HG02642 (cell line): ENCODE results near the gene ZNF335.
"Not testable (repeated sequence)": the region's sequence is repeated elsewhere in the genome, so short reads cannot be mapped to it uniquely, and the experiment has no call there.

Experiments used
- ATAC-seq: cut with Tn5 transposase; IDR thresholded peaks from one replicate; pipeline ENCODE4 v1.9.1; 2021; ENCODE audit warnings: mild to moderate bottlenecking; ENCODE audit not compliant: unreplicated experiment, poor library complexity

ZNF335 gene

DNA sequence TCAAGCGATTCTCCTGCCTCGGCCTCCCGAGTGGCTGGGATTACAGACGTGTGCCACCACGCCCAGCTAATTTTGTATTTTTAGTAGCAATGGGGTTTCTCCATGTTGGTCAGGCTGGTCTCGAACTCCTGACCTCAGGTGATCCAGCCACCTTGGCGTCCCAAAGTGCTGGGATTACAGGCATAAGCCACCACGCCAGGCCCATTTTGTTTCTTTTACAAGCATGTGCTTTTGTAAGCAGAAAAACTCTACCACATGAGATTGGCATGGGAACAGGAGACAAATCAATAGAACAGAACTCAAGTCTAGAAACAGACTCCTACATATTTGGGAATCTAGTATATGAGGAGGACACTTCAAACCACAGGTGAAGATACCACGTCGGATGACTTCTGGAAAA lies 15.7 kb downstream of the ZNF335 start:
- not testable (repeated sequence) for ATAC-seq

DNA sequence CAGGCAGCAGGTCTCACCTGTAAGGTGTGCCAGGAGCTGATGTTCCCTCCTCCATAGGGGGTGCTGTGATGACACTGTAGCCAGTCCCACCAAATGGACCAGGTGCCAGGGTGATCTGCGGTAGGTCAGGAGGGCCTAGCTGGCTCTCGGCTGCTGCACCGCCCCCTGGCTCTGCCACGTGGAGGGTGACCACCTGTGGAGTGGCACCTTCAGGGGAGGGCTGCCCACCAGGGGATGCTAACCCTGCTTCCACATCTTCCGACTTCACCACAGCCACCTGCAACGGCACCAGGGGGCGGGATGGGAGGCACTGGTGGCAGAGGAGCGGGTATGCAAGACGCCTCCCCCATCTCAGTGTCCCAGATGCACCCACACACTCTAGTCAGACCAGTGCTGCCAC lies 18.3 kb downstream of the ZNF335 start:
- ATAC-seq = no peak

DNA sequence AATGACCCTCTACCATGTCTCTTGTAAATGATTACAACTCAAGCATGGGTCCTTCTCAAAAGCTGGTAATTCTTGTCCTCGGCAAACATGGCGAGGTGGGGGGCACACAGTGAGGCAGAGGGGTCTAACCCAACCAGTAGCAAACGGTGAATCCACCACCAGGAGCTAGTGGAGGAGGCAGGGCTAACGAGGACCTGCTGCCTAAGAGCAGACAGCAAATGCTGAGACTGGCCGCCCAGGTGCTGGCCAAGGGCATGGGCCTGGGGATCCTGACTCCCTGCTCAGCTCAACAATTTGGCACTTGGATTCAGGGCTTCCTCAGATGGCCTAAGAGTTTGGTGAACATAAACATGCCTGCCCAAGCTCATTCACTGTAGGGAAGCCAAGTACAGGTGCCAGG lies 19.1 kb downstream of the ZNF335 start:
- no peak for ATAC-seq

DNA sequence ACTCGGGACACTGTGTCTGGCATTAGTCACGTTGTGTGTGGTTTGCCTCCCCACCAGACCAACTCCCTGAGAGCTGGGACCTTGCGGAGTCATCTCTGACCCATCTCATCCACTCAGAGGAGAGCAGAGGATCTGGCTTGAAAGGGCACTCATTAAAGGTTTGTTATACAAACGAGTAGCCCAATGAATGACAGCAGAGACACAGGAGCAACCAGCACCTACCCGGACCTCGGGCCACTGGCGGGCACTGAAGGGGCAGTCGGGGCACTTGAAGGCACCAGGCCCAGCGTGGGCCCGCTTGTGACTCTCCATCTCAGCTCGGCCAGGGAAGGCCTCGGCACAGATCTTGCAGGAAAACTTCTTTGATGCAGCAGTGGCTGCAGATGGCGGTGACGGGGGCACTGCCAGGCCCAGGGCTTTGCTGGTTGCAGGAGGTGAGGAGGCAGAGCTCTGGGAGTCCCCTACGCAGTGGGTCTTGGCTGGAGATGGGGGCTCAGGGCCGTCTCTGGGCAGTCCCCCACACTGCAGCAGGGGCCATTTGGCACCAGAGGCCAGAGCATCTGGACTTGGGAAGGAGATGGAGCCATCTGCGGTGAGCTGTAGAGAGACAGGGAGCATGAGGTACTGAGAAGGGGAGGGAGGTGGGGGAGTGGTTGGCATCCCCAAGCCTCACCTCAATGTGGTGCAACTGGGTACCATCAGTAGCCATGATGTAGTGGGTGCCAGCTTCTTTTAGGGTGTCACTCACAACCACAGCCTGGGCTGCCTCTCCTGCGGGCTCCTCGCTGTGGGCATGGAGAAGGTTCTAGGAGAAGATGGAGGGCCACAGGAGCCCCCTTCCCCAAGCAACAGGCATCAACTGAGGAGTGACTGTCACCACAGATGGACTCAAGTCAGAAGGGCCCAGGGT lies 19.8 kb downstream of the ZNF335 start:
- no peak for ATAC-seq

DNA sequence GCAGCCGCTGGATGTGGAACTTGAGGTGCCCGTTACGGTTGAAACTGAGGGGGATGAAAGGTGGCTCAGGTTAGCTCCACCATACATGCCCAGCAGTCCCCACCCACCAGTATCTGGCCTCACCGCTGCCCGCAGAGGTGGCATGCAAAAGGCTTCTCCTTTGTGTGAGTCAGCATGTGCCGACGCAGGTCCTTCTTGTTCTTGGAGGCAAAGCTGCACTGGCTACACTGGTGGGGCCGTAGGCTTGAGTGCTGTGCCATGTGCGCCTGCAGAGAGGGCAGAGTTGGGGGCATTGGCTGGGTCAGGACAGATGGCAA lies 21.7 kb downstream of the ZNF335 start:
- no peak for ATAC-seq

DNA sequence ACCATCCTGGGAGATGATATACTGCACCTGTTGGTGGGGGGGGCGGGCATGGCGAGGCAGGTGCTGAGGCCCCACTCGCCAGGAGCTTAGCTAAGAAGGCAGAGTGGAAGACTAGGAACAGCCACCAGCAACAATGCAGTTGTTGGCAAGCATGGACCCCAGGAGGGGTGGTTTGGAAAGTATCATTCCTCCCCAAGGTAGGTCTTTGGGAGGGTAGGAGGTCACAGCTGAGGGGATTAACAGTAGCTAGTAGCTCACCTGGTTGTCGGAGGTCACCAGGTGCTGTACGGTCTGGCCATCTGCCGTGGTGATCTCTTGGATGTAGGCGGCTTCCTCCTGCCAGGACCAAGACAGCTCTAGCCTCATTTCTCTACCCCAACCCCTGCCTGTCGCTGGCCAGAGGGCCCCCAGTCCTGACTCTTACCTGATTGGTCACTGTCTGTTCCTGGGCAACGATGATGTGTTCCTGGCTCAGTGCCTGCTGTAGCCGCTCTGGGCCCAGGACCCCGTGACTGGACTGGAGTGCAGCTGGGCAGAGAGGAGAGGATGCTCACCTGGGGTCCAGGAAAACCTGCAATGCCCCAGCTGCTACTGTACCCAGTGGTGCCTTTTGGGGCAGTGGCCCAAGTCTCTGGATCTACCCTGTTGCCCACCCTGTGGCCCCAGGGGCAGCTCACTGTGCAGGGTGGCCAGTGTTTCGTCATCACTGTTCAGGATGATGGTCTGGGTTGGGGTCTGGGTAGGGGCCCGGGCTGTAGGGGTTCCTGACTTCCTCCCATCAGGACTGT lies 22.3 kb downstream of the ZNF335 start:
- no peak for ATAC-seq

DNA sequence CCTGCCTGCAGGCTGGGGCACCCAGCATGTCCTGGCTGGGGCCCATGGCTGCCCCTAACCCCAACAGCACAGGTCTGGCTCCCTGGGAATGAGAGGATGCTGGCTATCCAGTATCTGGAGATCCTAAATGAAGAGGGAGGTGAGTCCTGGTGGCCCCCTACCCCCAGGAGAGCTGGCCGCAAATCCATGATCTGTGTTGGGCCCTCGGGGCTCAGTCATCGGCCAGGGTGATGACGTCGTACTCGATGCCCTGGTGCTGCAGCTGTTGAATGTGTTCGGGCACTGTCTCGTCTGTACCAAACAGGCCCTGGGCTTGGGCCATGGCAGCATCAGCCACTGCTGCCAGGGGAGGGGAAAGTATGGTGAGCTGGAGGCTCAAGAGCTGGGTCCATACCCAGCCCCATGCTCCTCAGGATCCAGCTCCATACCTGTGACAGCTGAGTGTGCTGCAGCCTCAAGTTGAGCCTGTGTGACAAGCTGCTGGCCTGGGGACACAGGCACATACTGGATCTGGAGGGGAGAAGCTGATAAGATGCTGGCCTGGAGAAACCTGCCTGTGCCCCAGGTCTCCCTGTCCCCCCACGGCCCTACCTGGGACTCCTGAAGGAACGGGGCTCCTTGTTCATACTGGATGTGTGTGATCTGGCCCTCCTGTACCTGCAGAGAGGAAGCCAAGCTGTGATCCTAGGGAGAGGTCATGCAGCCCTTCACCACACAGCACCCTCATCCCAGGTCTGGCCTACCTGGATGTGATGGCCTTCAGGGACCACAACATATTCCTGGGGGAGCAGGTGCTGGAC lies 23.1 kb downstream of the ZNF335 start:
- ATAC-seq = no peak

DNA sequence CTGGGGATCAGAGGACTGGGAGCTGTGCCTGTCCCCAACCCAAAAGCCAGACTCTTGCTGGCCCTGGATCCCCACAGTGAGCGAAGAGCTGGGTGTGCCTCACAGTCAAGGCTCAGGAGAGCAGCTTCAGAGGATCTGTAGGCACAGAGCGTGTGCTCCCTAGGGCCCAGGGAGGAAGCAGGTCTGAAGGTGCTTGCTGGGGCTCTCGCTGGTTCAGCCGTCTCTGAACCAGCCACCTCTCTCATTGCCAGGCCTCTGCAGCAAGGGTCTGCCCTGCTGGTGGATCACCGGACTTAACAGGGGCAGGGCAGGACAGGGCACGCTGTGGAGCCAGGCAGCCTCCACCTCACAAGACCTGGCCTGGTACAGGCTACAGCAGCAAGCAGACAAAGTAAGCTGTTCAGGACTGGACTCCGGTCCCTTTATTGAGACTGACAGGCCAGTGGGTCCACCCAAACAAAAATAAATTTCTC lies 23.7 kb downstream of the ZNF335 start:
- ATAC-seq = no peak

DNA sequence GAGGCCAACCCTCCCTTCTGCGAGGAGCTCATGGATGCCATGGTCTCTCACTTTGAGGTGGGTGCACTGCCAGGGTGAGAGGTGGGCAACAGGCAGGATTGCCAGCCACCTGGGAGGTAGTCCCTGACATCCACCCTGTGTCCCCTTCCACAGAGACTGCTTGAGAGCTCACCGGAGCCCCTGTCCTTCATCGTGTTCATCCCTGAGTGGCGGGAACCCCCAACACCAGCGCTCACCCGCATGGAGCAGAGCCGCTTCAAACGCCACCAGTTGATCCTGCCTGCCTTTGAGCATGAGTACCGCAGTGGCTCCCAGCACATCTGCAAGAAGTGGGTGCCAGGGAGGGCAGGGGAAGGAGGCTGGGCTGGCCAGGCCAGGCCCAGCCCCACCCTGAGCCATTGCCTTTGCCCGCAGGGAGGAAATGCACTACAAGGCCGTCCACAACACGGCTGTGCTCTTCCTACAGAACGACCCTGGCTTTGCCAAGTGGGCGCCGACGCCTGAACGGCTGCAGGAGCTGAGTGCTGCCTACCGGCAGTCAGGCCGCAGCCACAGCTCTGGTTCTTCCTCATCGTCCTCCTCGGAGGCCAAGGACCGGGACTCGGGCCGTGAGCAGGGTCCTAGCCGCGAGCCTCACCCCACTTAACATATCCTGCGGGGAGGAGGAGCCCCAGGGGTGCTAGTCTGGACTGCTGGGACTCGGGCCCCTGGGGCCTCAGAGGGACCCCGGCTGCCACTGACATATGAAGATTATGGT lies 24.7 kb downstream of the ZNF335 start:
- ATAC-seq = no peak

DNA sequence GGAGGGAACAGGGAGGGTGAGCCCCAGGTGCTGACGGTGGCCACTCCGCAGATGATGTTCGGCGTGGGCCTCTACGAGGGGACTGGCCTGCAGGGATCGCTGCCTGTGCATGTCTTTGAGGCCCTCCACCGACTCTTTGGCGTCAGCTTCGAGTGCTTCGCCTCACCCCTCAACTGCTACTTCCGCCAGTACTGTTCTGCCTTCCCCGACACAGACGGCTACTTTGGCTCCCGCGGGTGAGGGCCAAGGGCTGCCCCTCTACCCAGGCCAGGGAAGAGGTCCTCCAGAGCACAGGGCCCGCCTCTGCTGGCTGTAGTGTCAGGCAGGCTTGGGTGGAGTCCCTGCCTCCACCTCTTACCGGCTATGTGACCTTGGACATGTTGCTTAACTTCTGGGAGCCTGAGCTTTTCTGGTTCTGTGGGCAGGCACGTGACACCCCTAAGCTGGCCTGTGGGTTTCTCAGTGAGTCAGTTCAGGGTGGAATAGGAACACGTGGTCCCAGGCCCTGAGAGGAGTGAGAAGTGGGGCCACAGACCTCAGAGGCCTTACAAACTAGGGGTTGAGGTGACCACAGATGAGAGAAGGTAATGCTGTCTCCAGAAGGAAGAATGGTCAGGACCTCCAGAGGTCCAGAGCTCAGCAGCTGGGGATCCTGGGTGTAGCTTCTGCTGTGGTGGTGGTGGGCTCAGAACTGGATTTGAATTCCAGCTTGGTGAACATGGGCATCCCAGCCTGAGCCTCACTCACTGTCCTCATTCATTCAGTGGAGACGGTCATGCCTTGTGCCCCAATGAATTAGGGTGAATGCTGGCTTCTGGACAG lies 25.6 kb downstream of the ZNF335 start:
- no peak for ATAC-seq

DNA sequence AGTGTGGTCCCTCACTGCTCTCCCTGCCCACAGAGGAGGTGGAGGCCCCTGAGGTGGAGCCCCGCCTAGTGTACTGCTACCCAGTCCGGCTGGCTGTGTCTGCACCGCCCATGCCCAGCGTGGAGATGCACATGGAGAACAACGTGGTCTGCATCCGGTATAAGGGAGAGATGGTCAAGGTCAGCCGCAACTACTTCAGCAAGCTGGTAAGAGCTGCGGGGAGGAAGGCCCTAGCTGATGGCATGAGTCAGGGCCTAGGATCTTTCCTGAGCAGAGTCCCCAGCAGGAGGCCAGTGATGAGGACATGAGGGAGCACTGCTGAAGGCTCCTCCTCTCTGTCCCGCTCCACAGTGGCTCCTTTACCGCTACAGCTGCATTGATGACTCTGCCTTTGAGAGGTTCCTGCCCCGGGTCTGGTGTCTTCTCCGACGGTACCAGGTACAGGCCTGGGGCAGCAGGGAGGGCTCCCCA lies 26.3 kb downstream of the ZNF335 start:
- ATAC-seq = no peak

DNA sequence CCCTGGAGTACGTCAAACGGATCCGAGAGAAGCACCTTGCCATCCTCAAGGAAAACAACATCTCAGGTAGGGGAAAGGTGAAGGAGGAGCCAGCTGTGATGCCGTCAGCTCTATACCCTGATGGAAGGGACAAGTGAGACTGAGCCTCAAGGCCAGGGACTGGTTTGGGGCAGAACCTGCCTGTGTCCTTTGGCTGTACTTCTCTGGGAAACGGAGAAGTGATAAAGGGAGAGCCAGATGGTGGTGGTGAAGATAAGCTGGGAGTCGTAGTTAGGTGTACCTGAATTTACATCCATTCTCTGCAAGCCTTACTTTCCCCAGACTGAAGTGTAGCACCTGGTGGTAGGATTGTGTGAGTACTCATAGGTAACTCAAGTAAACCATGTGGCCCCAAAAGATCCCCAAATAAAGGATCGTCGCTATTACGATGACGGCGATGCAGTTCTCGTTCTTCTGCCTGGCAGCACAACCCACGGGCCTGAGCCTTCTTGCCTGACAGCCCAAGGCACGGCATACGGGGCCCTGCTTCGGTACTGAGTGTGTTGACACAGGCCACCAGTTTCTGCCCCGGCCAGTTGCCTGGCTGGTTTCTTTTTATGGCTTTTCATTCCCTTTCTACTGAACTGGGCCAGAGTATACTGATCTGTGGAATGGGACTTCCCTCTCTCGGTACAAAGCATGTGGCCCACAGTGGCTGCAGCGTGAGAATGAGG lies 26.9 kb downstream of the ZNF335 start:
- ATAC-seq = no peak

DNA sequence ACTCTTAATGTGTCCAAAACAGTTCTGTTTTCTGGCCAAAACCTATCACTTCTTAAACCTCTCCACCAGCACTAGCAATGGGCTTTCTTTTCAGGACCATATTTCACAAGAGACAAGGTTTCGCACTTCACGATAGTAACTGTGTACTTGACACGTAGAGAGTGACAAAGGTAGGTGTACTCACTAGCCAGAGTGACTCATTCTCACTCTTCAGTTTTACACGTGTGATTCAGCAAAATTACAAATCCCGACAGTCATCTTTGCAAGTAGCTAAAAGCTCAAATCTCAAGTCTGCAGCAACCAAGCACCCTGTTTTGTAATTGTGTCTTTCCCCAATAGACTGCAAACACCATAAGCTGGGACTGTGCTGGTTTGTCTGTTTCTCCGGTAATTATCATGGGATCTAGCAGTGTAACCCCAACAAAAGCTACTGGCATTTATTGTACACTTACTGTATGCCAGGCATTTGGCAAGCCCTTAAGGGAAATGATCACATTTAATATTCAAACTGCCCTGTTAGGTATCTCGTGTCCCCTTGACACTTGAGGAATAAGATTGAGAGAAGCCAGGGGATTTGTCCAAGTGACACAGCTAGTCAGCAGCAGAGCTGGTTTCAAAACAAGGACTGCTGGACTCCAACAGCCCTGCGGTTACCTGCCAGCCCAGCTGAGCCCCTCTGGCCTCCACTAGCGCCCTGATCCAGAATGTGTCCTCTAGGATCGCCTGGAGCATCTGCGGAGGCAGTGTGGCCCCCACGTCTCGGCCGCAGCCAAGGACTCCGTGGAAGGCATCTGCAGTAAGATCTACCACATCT lies 27.6 kb downstream of the ZNF335 start:
- no peak for ATAC-seq

DNA sequence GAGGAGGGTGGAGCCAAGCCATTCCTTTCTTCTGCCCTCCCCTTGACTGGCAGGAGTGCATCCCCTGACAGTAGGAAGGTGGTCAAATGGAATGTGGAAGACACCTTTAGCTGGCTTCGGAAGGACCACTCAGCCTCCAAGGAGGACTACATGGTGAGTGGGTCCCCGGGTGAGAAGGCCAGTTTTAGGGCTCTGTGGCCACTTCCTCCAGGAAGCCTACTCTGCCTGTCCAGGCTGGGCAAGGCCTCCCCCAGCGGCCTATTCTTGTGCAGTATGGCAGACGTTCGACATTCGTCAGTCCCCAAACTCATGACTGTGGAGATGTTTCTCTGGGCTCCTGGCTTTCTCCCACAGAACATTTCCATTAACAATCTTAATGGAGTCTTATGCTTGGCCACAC lies 28.4 kb downstream of the ZNF335 start:
- ATAC-seq = no peak

DNA sequence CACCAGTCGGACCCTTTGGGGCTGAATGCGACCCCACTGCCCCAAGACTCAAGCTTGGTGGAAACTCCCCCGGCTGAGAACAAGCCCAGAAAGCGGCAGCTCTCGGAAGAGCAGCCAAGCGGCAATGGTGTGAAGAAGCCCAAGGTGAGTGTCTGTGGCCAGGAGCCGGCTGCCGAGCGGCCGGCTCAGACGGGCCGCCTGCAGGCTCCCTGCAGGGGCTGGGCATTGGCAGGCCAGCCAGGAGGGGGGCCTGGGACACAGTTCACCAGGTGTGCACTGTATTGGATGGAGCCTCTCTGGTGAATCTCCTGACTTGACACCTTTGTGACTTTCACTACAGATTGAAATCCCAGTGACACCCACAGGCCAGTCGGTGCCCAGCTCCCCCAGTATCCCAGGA lies 31.5 kb downstream of the ZNF335 start:
- ATAC-seq = no peak

DNA sequence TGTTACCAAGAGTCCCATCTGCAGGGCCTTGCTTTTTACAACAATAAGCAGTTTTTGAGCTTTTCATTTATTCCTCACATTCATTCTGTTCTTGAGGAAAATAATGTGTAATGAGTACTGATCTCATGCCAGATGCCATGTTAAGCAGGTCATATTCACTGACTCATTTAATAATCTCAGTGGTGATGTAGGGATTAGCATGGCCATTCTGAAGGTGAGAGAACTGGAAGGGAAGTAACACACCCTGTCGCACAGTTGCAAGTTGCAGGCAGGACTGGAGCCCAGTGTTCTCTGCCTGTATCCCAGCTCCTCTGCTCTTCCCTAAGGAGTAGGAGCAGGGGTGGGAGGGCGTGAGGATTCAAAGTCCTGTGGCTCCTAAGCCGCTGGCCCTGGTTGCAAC lies 31.9 kb downstream of the ZNF335 start:
- no peak for ATAC-seq

DNA sequence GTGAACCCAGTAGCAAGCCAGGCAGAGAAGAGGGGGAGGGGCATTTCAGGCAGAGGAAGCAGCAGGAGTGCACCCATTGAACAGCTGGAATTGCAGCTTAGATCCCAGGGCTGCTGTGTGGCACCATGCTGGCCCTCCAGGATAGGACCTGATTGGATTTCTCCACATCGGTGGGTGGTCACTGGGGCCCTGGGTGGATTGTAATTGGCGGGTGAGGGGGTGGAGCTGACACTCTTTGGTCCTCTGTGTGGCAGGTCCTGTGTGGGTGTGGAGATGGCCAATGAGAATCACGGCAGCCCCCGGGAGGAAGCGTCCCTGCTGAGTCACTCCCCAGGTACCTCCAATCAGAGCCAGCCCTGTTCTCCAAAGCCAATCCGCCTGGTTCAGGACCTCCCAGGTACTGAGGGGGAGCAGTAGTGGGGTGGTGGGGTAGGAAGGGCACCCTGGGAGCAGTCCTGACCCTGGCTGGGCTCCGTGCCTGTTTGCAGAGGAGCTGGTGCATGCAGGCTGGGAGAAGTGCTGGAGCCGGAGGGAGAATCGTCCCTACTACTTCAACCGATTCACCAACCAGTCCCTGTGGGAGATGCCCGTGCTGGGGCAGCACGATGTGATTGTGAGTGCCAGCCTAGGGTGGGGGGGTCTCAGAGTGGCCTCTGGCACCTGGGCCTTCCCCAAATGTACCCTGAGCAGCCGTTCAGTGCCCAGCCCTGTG lies 33.1 kb downstream of the ZNF335 start:
- no peak for ATAC-seq
